Osteocyte (in vitro differentiated cells): ENCODE results near the gene LRPPRC. TPM values are rescaled to one million over a fixed set of nuclear protein-coding genes. Genes with fewer than 3 reads are reported as not detected.

Experiments
- DNase-seq: peaks from one replicate; pipeline ENCODE4 v3.0.0; 2021; ENCODE audit warnings: mixed read lengths; ENCODE audit not compliant: unreplicated experiment; ENCODE audit errors: extremely low spot score
- H3K27ac Mint-ChIP-seq: one replicate; pipeline ENCODE4 v1.8.0; 2021; ENCODE audit warnings: mild to moderate bottlenecking, mixed read lengths; ENCODE audit not compliant: unreplicated experiment
- H3K27me3 Mint-ChIP-seq: one replicate; pipeline ENCODE4 v1.8.0; 2021; ENCODE audit warnings: mixed read lengths; ENCODE audit not compliant: unreplicated experiment
- H3K36me3 Mint-ChIP-seq: one replicate; pipeline ENCODE4 v1.8.0; 2021; ENCODE audit warnings: mixed read lengths; ENCODE audit not compliant: unreplicated experiment
- H3K4me1 Mint-ChIP-seq: one replicate; pipeline ENCODE4 v1.8.0; 2021; ENCODE audit warnings: mixed read lengths; ENCODE audit not compliant: unreplicated experiment
- H3K4me3 Mint-ChIP-seq: one replicate; pipeline ENCODE4 v1.8.0; 2021; ENCODE audit warnings: mild to moderate bottlenecking, moderate library complexity, mixed read lengths; ENCODE audit not compliant: unreplicated experiment
- H3K9me3 Mint-ChIP-seq: one replicate; pipeline ENCODE4 v1.8.0; 2021; ENCODE audit warnings: mixed read lengths; ENCODE audit not compliant: unreplicated experiment
- CTCF ChIP-seq: fragments of 200-600 bp; sonication (generic); IDR thresholded peaks from 2 replicates; pipeline ENCODE4 v1.5.0; 2021; ENCODE audit warnings: antibody characterized with exemption, mild to moderate bottlenecking, moderate library complexity
- total RNA-seq: library from RNA; stranded (reverse); gene quantifications from 2 replicates; pipeline ENCODE4 v1.2.1, GENCODE V29; 2021

LRPPRC gene
- total RNA-seq, 1 donor from 2014 or later, result 73.8 TPM

GRCh38 chr2:43840965-43841364 is 154.8 kb downstream of the LRPPRC start:
- Mint-ChIP-seq H3K4me3 (no peak overlapping the region), H3K27me3 (no peaks in the 10 kb centered on the region), H3K27ac (no peak overlapping the region), H3K9me3 (no peaks in the 10 kb centered on the region), H3K4me1 (peaks cover 4% of the 10 kb centered on the region), H3K36me3 (no peaks in the 10 kb centered on the region)
- TF ChIP-seq CTCF, result no peak
- no peak for DNase-seq

DNA sequence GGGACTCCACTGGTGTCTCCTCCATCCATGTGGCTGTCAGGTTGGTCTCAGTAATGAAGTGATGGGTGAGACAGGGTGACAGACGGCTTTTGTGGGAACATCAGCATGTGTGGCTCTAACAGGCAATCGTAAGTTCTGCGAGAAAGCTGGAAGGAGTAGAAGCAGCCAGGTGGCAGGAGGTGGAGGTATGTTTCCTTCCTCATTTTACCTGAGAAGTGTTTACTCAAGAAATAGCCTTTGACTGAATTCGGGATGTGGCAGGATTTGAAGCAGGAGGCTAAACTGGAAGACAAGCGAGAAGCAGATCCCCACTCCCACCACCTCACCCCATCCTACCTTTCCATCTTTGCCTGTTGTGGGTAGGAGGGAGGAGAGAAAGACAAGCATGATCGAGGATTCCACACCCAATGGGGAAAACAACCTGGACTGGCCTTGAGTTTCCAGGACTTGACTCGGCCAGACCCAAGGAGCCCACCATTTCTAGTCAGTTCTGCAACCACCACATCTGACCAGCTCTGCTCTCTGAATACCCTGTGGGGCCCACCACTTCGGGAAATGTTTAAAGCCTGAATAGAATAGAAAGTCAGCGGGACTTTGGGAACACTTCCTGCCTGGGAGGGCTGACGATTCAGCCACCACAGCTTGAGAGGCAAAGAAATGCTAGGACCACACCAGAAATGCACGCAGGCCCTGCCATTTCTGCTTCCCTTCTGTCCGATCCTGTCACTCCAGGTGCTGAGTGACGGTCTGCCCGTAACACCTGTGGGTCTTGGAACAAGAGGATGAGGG is 155.8 kb downstream of the LRPPRC start:
- no peaks in the 10 kb centered on the region for H3K36me3 Mint-ChIP-seq
- DNase-seq, result no peak
- no peak overlapping the region for H3K4me3 Mint-ChIP-seq
- peaks cover 4% of the 10 kb centered on the region for H3K4me1 Mint-ChIP-seq
- no peak overlapping the region for H3K27ac Mint-ChIP-seq
- TF ChIP-seq CTCF, result no peak
- H3K9me3 Mint-ChIP-seq, result no peaks in the 10 kb centered on the region
- peaks cover 2% of the 10 kb centered on the region for H3K27me3 Mint-ChIP-seq

- no peak within 1 kb of the TSS for H3K27ac Mint-ChIP-seq
- TF ChIP-seq CTCF, result no peak
- H3K9me3 Mint-ChIP-seq, result no peaks in the 10 kb centered on the region
- peaks cover 4% of the 10 kb centered on the region for H3K4me1 Mint-ChIP-seq
- no peak within 1 kb of the TSS for H3K4me3 Mint-ChIP-seq
- peaks cover 2% of the 10 kb centered on the region for H3K27me3 Mint-ChIP-seq
- no peak for DNase-seq
- H3K36me3 Mint-ChIP-seq, result no peaks in the 10 kb centered on the region
Measured at GRCh38 chr2:43838560-43839267, 157.1 kb downstream of the LRPPRC start, which contains the start of the genes ABCG5 and ABCG8. Gene ABCG5 (minus strand): TSS chr2:43838839. CDS start chr2:43838679, 160 bp downstream. Gene ABCG8 (plus strand): TSS chr2:43838971. CDS start chr2:43839054, 83 bp downstream.

- no peak for DNase-seq
- H3K27me3 Mint-ChIP-seq, result peaks cover 2% of the 10 kb centered on the region
- H3K4me1 Mint-ChIP-seq, result peaks cover 4% of the 10 kb centered on the region
- no peak overlapping the region for H3K27ac Mint-ChIP-seq
- TF ChIP-seq CTCF, result no peak
- no peaks in the 10 kb centered on the region for H3K36me3 Mint-ChIP-seq
- H3K4me3 Mint-ChIP-seq, result no peak overlapping the region
- H3K9me3 Mint-ChIP-seq, result no peaks in the 10 kb centered on the region
Measured at GRCh38 chr2:43837831-43838559, 157.8 kb downstream of the LRPPRC start.
